ENCODE measurements around the gene CD99.

- TF ChIP-seq, protein P1, sequence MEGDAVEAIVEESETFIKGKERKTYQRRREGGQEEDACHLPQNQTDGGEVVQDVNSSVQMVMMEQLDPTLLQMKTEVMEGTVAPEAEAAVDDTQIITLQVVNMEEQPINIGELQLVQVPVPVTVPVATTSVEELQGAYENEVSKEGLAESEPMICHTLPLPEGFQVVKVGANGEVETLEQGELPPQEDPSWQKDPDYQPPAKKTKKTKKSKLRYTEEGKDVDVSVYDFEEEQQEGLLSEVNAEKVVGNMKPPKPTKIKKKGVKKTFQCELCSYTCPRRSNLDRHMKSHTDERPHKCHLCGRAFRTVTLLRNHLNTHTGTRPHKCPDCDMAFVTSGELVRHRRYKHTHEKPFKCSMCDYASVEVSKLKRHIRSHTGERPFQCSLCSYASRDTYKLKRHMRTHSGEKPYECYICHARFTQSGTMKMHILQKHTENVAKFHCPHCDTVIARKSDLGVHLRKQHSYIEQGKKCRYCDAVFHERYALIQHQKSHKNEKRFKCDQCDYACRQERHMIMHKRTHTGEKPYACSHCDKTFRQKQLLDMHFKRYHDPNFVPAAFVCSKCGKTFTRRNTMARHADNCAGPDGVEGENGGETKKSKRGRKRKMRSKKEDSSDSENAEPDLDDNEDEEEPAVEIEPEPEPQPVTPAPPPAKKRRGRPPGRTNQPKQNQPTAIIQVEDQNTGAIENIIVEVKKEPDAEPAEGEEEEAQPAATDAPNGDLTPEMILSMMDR (IDR thresholded peaks at IDR 0.05) = no peak
- no peak for TF ChIP-seq POLR2A (IDR thresholded peaks at IDR 0.05)
These were observed 92.9 kb downstream of the CD99 start for GRCh38 chrX:2784026-2784425.
